NB4 (cell line): ENCODE results near the gene ANXA3.

ENCODE experiments used
- MAX ChIP-seq: IDR thresholded peaks from 2 replicates; pipeline ENCODE4 v1.6.1; 2011; ENCODE audit warnings: low read depth, low read length
- POLR2A ChIP-seq: IDR thresholded peaks from 2 replicates; pipeline ENCODE4 v1.6.1; 2011; ENCODE audit warnings: mild to moderate bottlenecking; ENCODE audit not compliant: insufficient read length; ENCODE audit errors: extremely low read depth
- TF ChIP-seq, protein P1 (sequence below): IDR thresholded peaks from one replicate; pipeline ENCODE4 v1.5.1; 2012; ENCODE audit warnings: low read depth, low read length

- TF ChIP-seq, protein P1, sequence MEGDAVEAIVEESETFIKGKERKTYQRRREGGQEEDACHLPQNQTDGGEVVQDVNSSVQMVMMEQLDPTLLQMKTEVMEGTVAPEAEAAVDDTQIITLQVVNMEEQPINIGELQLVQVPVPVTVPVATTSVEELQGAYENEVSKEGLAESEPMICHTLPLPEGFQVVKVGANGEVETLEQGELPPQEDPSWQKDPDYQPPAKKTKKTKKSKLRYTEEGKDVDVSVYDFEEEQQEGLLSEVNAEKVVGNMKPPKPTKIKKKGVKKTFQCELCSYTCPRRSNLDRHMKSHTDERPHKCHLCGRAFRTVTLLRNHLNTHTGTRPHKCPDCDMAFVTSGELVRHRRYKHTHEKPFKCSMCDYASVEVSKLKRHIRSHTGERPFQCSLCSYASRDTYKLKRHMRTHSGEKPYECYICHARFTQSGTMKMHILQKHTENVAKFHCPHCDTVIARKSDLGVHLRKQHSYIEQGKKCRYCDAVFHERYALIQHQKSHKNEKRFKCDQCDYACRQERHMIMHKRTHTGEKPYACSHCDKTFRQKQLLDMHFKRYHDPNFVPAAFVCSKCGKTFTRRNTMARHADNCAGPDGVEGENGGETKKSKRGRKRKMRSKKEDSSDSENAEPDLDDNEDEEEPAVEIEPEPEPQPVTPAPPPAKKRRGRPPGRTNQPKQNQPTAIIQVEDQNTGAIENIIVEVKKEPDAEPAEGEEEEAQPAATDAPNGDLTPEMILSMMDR, result no peak
- TF ChIP-seq POLR2A, result no peak
- no peak for TF ChIP-seq MAX
These were observed 49.4 kb downstream of the ANXA3 start for GRCh38 chr4:78601013-78601412.
